NCI-H2081 (cell line): ENCODE results near the gene SLC10A6.

Experiments
- DNase-seq, 2 experiments: peaks; one replicate each; lab custom pipeline; 2025; lab: John Stamatoyannopoulos, UW

Gene SLC10A6

GRCh38 chr4:86847571-86847970, 1.6 kb downstream of the SLC10A6 start:
- DNase-seq, result no peak

GRCh38 chr4:86846921-86847320, 2.3 kb downstream of the SLC10A6 start:
- DNase-seq, result no peak

- no peak for DNase-seq
Measured at GRCh38 chr4:86845593-86845992, 3.6 kb downstream of the SLC10A6 start.

GRCh38 chr4:86841309-86841708, 7.9 kb downstream of the SLC10A6 start:
- no peak for DNase-seq

GRCh38 chr4:86840858-86841257, 8.3 kb downstream of the SLC10A6 start:
- no peak for DNase-seq

- no peak for DNase-seq
Measured at GRCh38 chr4:86837691-86838503, 11.3 kb downstream of the SLC10A6 start.

- DNase-seq, result no peak
Measured at GRCh38 chr4:86835677-86836076, 13.5 kb downstream of the SLC10A6 start.

GRCh38 chr4:86834901-86835300, 14.3 kb downstream of the SLC10A6 start:
- no peak for DNase-seq

GRCh38 chr4:86833615-86834014, 15.6 kb downstream of the SLC10A6 start:
- no peak for DNase-seq

- DNase-seq, result no peak
Measured at GRCh38 chr4:86831262-86832130, 17.7 kb downstream of the SLC10A6 start.

GRCh38 chr4:86825511-86825910, 23.7 kb downstream of the SLC10A6 start:
- no peak for DNase-seq

- DNase-seq, result no peak
Measured at GRCh38 chr4:86822136-86822535, 27.0 kb downstream of the SLC10A6 start.

GRCh38 chr4:86821151-86821550, 28.0 kb downstream of the SLC10A6 start:
- no peak for DNase-seq

GRCh38 chr4:86819561-86819960, 29.6 kb downstream of the SLC10A6 start:
- DNase-seq, result no peak

GRCh38 chr4:86818841-86819240, 30.3 kb downstream of the SLC10A6 start:
- DNase-seq, result no peak

- no peak for DNase-seq
Measured at GRCh38 chr4:86818211-86818610, 31.0 kb downstream of the SLC10A6 start.

- no peak for DNase-seq
Measured at GRCh38 chr4:86816501-86817273, 32.5 kb downstream of the SLC10A6 start.

- DNase-seq, result no peak
Measured at GRCh38 chr4:86815653-86816052, 33.5 kb downstream of the SLC10A6 start.

- DNase-seq, result no peak
Measured at GRCh38 chr4:86810847-86811246, 38.3 kb downstream of the SLC10A6 start.

- DNase-seq, result no peak
Measured at GRCh38 chr4:86809809-86810208, 39.4 kb downstream of the SLC10A6 start.

- no peak for DNase-seq
Measured at GRCh38 chr4:86791126-86791525, 58.1 kb downstream of the SLC10A6 start.

- DNase-seq, result no peak
Measured at GRCh38 chr4:86788826-86789225, 60.4 kb downstream of the SLC10A6 start.
